ENCODE data around the gene CTNNA2. TPM values are rescaled to one million over a fixed set of nuclear protein-coding genes. Genes with fewer than 3 reads are reported as not detected.

The CTNNA2 gene
- total and polyA plus RNA-seq, 9 of the 15 experiments (the other 6 are each of a cell fraction or from before 2014, with no cell fraction given), result 0.03 to 0.40 (median 0.15) TPM

DNA sequence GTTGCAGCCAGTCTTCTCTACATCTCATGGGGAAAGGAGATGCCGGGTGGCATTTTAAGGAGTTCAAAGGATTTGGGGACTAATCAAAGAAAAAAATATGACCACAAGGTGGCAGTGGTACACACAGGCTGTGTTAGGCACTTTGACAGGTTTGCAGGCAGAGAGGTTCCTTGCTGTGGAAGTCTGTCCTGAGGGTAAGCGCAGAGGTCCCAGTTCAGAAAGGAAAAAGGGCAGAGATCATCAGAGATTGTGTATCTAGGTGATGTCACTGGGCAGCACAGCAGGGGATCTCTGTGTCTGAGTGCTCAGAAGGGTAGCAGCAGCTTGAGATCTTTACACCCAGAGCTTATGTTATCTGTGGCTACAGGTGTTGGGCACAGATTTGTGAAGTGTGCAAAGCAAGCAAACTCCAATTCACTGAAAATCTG lies 560.3 kb downstream of the CTNNA2 start (continued):
- TF ChIP-seq, protein P1, sequence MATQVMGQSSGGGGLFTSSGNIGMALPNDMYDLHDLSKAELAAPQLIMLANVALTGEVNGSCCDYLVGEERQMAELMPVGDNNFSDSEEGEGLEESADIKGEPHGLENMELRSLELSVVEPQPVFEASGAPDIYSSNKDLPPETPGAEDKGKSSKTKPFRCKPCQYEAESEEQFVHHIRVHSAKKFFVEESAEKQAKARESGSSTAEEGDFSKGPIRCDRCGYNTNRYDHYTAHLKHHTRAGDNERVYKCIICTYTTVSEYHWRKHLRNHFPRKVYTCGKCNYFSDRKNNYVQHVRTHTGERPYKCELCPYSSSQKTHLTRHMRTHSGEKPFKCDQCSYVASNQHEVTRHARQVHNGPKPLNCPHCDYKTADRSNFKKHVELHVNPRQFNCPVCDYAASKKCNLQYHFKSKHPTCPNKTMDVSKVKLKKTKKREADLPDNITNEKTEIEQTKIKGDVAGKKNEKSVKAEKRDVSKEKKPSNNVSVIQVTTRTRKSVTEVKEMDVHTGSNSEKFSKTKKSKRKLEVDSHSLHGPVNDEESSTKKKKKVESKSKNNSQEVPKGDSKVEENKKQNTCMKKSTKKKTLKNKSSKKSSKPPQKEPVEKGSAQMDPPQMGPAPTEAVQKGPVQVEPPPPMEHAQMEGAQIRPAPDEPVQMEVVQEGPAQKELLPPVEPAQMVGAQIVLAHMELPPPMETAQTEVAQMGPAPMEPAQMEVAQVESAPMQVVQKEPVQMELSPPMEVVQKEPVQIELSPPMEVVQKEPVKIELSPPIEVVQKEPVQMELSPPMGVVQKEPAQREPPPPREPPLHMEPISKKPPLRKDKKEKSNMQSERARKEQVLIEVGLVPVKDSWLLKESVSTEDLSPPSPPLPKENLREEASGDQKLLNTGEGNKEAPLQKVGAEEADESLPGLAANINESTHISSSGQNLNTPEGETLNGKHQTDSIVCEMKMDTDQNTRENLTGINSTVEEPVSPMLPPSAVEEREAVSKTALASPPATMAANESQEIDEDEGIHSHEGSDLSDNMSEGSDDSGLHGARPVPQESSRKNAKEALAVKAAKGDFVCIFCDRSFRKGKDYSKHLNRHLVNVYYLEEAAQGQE (IDR thresholded peaks at IDR 0.05; ENCODE audit: borderline replicate concordance), result peak; percentile 75
- TF ChIP-seq, protein P1 (CRISPR knock-in tag; IDR thresholded peaks at IDR 0.05; ENCODE audit: low read depth), result no peak
- TF ChIP-seq RCOR1 (IDR thresholded peaks at IDR 0.05; ENCODE audit: borderline replicate concordance in 1 of 2, low read depth in 2 of 2, low read length in 2 of 2), result peak in 1 of 2 experiments; percentile 37; a peak in 1 of 4 replicates
- TF ChIP-seq NKRF (IDR thresholded peaks at IDR 0.05; ENCODE audit: borderline replicate concordance), result no peak
- peak; percentile 61 to 77 (median 65) for TF ChIP-seq CTCF (IDR thresholded peaks at IDR 0.05 in 2 of 3, conservative IDR thresholded peaks at IDR 0.05 in 1 of 3; ENCODE audit: insufficient read depth in 2 of 3, low read depth in 1 of 3, low read length in 3 of 3)
- no peak for TF ChIP-seq JUND (IDR thresholded peaks at IDR 0.05; ENCODE audit: borderline replicate concordance, low read depth, low read length)
- TF ChIP-seq JUND (tag; IDR thresholded peaks at IDR 0.05; ENCODE audit: borderline replicate concordance, low read depth, low read length), result peak; percentile 41; the same call in 1 of the 3 replicates
- TF ChIP-seq, protein P2, sequence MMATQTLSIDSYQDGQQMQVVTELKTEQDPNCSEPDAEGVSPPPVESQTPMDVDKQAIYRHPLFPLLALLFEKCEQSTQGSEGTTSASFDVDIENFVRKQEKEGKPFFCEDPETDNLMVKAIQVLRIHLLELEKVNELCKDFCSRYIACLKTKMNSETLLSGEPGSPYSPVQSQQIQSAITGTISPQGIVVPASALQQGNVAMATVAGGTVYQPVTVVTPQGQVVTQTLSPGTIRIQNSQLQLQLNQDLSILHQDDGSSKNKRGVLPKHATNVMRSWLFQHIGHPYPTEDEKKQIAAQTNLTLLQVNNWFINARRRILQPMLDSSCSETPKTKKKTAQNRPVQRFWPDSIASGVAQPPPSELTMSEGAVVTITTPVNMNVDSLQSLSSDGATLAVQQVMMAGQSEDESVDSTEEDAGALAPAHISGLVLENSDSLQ (IDR thresholded peaks at IDR 0.05), result no peak

Measured in K562 (cell line).